Jurkat, Clone E6-1 (cell line): ENCODE results near the gene SEMA3D.

Experiments used
- DNase-seq: peaks from one replicate; pipeline ENCODE4 v3.0.0-alpha.2; 2011; ENCODE audit warnings: low read depth, low spot score
- H3K4me3 ChIP-seq: 2 replicates; pipeline ENCODE4 v1.5.1; 2011; ENCODE audit warnings: mild to moderate bottlenecking, low read length, control low read depth, moderate library complexity

Gene SEMA3D

GRCh38 chr7:84953234-84953633, 233.6 kb downstream of the SEMA3D start:
- no peak overlapping the region for H3K4me3 ChIP-seq
- no peak for DNase-seq

- no peak overlapping the region for H3K4me3 ChIP-seq
- DNase-seq, result no peak
These were observed 236.0 kb downstream of the SEMA3D start for GRCh38 chr7:84950836-84951235.

- no peak overlapping the region for H3K4me3 ChIP-seq
- no peak for DNase-seq
These were observed 237.4 kb downstream of the SEMA3D start for GRCh38 chr7:84949501-84949900.

- no peak for DNase-seq
- H3K4me3 ChIP-seq, result no peak overlapping the region
These were observed 237.8 kb downstream of the SEMA3D start for GRCh38 chr7:84949067-84949466.

- DNase-seq, result no peak
- no peak overlapping the region for H3K4me3 ChIP-seq
These were observed 238.2 kb downstream of the SEMA3D start for GRCh38 chr7:84948634-84949033.

- DNase-seq, result no peak
- no peak overlapping the region for H3K4me3 ChIP-seq
These were observed 240.3 kb downstream of the SEMA3D start for GRCh38 chr7:84946549-84946948.
